ENCODE measurements around the gene ASB16. TPM values are rescaled to one million over a fixed set of nuclear protein-coding genes. Genes with fewer than 3 reads are reported as not detected.
A peak's percentile ranks its signal among the peaks of the same experiment; 100 is the strongest.

ASB16 gene
- polyA plus RNA-seq, 1 of the 3 experiments (the other 2 are of a cell fraction), result not detected

GRCh38 chr17:44218344-44219107 lies 48.0 kb downstream of the ASB16 start (continued):
- peak; percentile 60 for TF ChIP-seq CHD2 (IDR thresholded peaks at IDR 0.05; ENCODE audit: low read length, partially characterized antibody)
- TF ChIP-seq YY1 (IDR thresholded peaks at IDR 0.05; ENCODE audit: low read depth), result no peak
- no peak for TF ChIP-seq TCF12 (IDR thresholded peaks at IDR 0.05)
- TF ChIP-seq JUND (IDR thresholded peaks at IDR 0.05), result no peak

DNA sequence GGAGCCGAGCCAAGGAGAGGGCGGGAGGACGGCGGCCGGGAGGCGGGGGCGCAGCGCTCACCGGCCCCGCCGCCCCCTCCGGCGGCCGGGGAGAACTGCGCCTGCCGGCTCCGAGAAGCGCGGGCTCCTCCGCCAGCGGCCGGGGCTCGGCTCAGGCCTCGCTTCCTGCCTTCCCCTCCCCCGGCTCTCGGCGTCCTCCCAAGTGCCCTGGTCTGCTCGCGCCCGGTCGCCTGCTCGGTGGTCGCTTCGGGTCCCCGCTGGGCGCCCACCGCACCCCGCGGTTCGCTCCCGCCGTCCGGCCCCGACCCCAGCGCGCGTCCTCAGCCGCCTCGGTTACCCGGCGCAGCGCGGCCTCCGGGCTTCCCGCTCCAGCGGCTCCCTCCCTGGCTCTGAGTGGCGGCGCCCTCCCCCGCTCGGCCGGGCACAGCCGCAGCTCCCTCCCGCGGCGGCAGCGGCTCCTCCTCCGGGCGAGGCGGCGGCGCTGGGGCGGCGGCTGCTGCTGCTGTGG lies 48.7 kb downstream of the ASB16 start:
- no peak overlapping the region for H2AFZ ChIP-seq (ENCODE audit: low read depth)
- no peaks in the 10 kb centered on the region for H3K27me3 ChIP-seq (ENCODE audit: insufficient read depth)
- H3K4me3 ChIP-seq (ENCODE audit: low read depth in 2 of 2, low read length in 1 of 2), result peak overlapping the region; percentile 70 to 91
- peak overlapping the region; percentile 93 for H3K9ac ChIP-seq
- H3K4me2 ChIP-seq, result peak overlapping the region; percentile 69; the same call in 1 of the 2 replicates
- H3F3A ChIP-seq (replicated peaks; ENCODE audit: insufficient read depth), result peaks cover 35% of the 10 kb centered on the region
- no peaks in the 10 kb centered on the region for H3K9me2 ChIP-seq
- no peak for TF ChIP-seq GABPA (IDR thresholded peaks at IDR 0.05; ENCODE audit: low read depth)
- TF ChIP-seq TCF12 (IDR thresholded peaks at IDR 0.05), result no peak
- peak; percentile 28; the same call in 1 of the 2 replicates for TF ChIP-seq CTCF (IDR thresholded peaks at IDR 0.05)
- TF ChIP-seq FOSL2 (IDR thresholded peaks at IDR 0.05; ENCODE audit: borderline replicate concordance, low read depth), result no peak
- no peak for TF ChIP-seq GATA2 (CRISPR knock-in tag; IDR thresholded peaks at IDR 0.05)
- TF ChIP-seq FOXM1 (IDR thresholded peaks at IDR 0.05; ENCODE audit: low read depth), result no peak
- no peak for TF ChIP-seq SIN3A (IDR thresholded peaks at IDR 0.05; ENCODE audit: borderline replicate concordance, low read depth, low read length)
- no peak for TF ChIP-seq CHD2 (IDR thresholded peaks at IDR 0.05; ENCODE audit: low read length, partially characterized antibody)
- no peak for TF ChIP-seq POLR2AphosphoS5 (IDR thresholded peaks at IDR 0.05; ENCODE audit: low read depth, low read length)
- H3K36me3 ChIP-seq (replicated peaks in 1 of 2; ENCODE audit: control insufficient read depth in 1 of 2, insufficient read depth in 2 of 2, low read length in 1 of 2), result peaks cover 31% of the 10 kb centered on the region in 2 experiments
- ChIA-PET POLR2A (interaction anchor here (0.8 to 2.9 kb wide), 3 partner anchors 19 to 108 kb away, joined by 3 to 14 read pairs (median 6); partner anchors contain the start of gene ATXN7L3), CTCF (interaction anchor here (0.9 to 5.7 kb wide), 10 partner anchors 9 to 126 kb away, joined by 3 to 61 read pairs (median 6); partner anchors contain the start of genes ATXN7L3, GRN and RUNDC3A)
- H3K9me3 ChIP-seq, result no peaks in the 10 kb centered on the region
- WGBS (ENCODE audit: low lambda C conversion rate), result no CpG with 5 or more reads among the region's 73 CpGs
- peak overlapping the region; percentile 84 to 97 for H3K27ac ChIP-seq (ENCODE audit: low read depth in 2 of 2, low read length in 1 of 2)
- peak; percentile 85 for DNase-seq
- H4K20me1 ChIP-seq (ENCODE audit: insufficient read depth), result peaks cover 28% of the 10 kb centered on the region
- peaks cover 25 to 30% of the 10 kb centered on the region in 2 experiments for H3K4me1 ChIP-seq (ENCODE audit: control insufficient read depth in 1 of 2, insufficient read depth in 2 of 2, low read depth in 1 of 2, low read length in 1 of 2)
- H3K79me2 ChIP-seq (ENCODE audit: insufficient read depth), result peaks cover 54% of the 10 kb centered on the region

DNA sequence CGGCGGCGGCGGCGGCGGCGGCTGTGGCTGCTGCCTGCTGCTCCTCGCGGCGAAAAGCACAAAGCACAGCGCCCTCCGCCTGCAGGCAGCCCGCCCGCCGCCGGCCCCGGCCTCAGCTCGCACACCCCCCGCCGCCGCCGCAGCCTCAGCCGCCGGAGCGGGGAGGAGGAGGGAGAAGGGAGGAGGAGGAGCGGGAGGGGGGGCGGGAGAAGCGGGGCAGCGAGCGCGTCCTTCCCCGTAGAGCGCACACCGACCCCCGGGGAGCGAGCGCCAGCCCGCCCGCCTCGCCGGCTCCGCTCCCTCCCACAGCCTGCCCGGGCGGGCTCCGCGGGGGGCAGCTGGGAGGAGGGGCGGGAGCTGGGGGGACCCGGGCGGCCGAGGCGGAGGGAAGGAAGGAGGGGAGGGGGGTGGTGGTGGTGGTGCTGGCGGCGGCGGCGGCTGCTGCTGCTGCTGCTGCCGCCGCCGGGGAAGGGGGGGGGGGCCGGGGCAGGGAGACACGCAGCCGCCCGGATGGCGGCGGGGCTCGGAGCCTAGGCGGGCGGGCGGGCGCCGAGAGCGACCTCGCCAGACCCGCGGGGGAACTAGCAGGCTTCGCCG lies 49.2 kb downstream of the ASB16 start, which contains the start of gene UBTF:
Gene UBTF, minus strand, starts transcription at position 60 of the 597 bp plus-strand sequence. CDS start 1,446 bp downstream, outside the sequence.
- peak within 1 kb of the TSS; percentile 95 for H3K4me2 ChIP-seq
- H3K4me3 ChIP-seq (ENCODE audit: low read depth in 2 of 2, low read length in 1 of 2), result peak within 1 kb of the TSS; percentile 91 to 93
- no peak within 1 kb of the TSS for H2AFZ ChIP-seq (ENCODE audit: low read depth)
- H4K20me1 ChIP-seq (ENCODE audit: insufficient read depth), result peaks cover 22% of the 10 kb centered on the region
- DNase-seq, result peak; percentile 81
- 3% methylated on average over 13 of the region's 76 CpGs for WGBS (ENCODE audit: low lambda C conversion rate)
- peak within 1 kb of the TSS; percentile 97 for H3K9ac ChIP-seq
- no peaks in the 10 kb centered on the region for H3K9me3 ChIP-seq
- CTCF ChIA-PET, result interaction anchor here (0.9 to 5.7 kb wide), 11 partner anchors 10 to 131 kb away, joined by 3 to 61 read pairs (median 4); partner anchors contain the start of genes ATXN7L3, GRN and RUNDC3A
- no peaks in the 10 kb centered on the region for H3K9me2 ChIP-seq
- TF ChIP-seq POLR2AphosphoS5 (IDR thresholded peaks at IDR 0.05; ENCODE audit: low read depth, low read length) (peak; percentile 19; the same call in 1 of the 2 replicates), EP300 (IDR thresholded peaks at IDR 0.05; ENCODE audit: borderline replicate concordance in 1 of 2, low read depth in 1 of 2, low read length in 1 of 2) (0 out of 4 replicates have a peak, but pooled peaks of 1 of the 2 experiments have one; percentile 6), FOXJ3 (CRISPR knock-in tag; IDR thresholded peaks at IDR 0.05) (no peak)
- TF ChIP-seq, protein P1, sequence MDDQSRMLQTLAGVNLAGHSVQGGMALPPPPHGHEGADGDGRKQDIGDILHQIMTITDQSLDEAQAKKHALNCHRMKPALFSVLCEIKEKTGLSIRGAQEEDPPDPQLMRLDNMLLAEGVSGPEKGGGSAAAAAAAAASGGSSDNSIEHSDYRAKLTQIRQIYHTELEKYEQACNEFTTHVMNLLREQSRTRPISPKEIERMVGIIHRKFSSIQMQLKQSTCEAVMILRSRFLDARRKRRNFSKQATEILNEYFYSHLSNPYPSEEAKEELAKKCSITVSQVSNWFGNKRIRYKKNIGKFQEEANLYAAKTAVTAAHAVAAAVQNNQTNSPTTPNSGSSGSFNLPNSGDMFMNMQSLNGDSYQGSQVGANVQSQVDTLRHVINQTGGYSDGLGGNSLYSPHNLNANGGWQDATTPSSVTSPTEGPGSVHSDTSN (IDR thresholded peaks at IDR 0.05), result 0 out of 2 replicates have a peak, but pooled peaks have one; percentile 13
- H3K4me1 ChIP-seq (ENCODE audit: control insufficient read depth in 1 of 2, insufficient read depth in 2 of 2, low read depth in 1 of 2, low read length in 1 of 2), result peaks cover 25 to 30% of the 10 kb centered on the region in 2 experiments
- peaks cover 38% of the 10 kb centered on the region for H3F3A ChIP-seq (replicated peaks; ENCODE audit: insufficient read depth)
- no peaks in the 10 kb centered on the region for H3K27me3 ChIP-seq (ENCODE audit: insufficient read depth)
- H3K36me3 ChIP-seq (replicated peaks in 1 of 2; ENCODE audit: control insufficient read depth in 1 of 2, insufficient read depth in 2 of 2, low read length in 1 of 2), result peaks cover 26% of the 10 kb centered on the region in 2 experiments
- H3K27ac ChIP-seq (ENCODE audit: low read depth in 2 of 2, low read length in 1 of 2), result peak within 1 kb of the TSS; percentile 84 to 97
- peaks cover 53% of the 10 kb centered on the region for H3K79me2 ChIP-seq (ENCODE audit: insufficient read depth)
- POLR2A ChIA-PET, result interaction anchor here (0.6 to 2.9 kb wide), 6 partner anchors 16 to 111 kb away, joined by 3 to 14 read pairs (median 4); partner anchors contain the start of genes ATXN7L3 and RUNDC3A

All from SK-N-SH (cell line).